T-cell (primary cell): ENCODE measurements around the gene RNF224. TPM values are rescaled to one million over a fixed set of nuclear protein-coding genes. Genes with fewer than 3 reads are reported as not detected.

Experiments
- ATAC-seq, 4 experiments: fragments of 200-7000 bp in 3 of 4; fragments of 150-1000 bp in 1 of 4; cut with Tn5 transposase; replicated peaks in 1 of 4; 1 replicate in 3 of 4; 2 replicates in 1 of 4; pipeline ENCODE4 v1.10.0; 2021; ENCODE audit warnings: moderate library complexity in 3 of 4, mild to moderate bottlenecking in 2 of 4, moderate number of reproducible peaks in 1 of 4
- CTCF ChIA-PET, 2 donors: fragments of 300-600 bp; sonication (Branson Sonifier 250); formaldehyde crosslinking; loops; one replicate each; lab custom pipeline; 2022; ENCODE audit warnings: antibody characterized with exemption in 2 of 2; lab: Charles Lee
- POLR2A ChIA-PET, 2 donors: fragments of 300-600 bp; sonication (Branson Sonifier 250); formaldehyde crosslinking; loops; one replicate each; lab custom pipeline; 2022; ENCODE audit warnings: antibody characterized with exemption in 2 of 2; lab: Charles Lee
- DNase-seq, 35 experiments: peaks; one replicate each; pipeline versions ENCODE4 v3.0.0 to v3.0.0-alpha.2; 2013 to 2023
- H3K27ac ChIP-seq: one replicate; pipeline ENCODE4 v1.5.1; 2013; ENCODE audit warnings: low read length
- H3K27me3 ChIP-seq, 2 experiments: replicated peaks in 1 of 2; 1 replicate in 1 of 2; 2 replicates in 1 of 2; pipeline versions ENCODE4 v1.6.1 to v1.7.0; 2013; ENCODE audit warnings: low read length in 1 of 2, mixed read lengths in 1 of 2; ENCODE audit not compliant: control insufficient read depth in 2 of 2, insufficient read depth in 2 of 2; ENCODE audit errors: extremely low read depth in 1 of 2
- H3K36me3 ChIP-seq, 2 donors: 1 replicate in 1 of 2; 2 replicates in 1 of 2; pipeline versions ENCODE4 v1.6.1 to v1.7.0; 2013; ENCODE audit warnings: low read length in 1 of 2; ENCODE audit not compliant: control insufficient read depth in 2 of 2, insufficient read depth in 1 of 2; ENCODE audit errors: extremely low read depth in 1 of 2
- H3K4me1 ChIP-seq, 2 experiments: 1 replicate in 1 of 2; 2 replicates in 1 of 2; pipeline versions ENCODE4 v1.6.1 to v1.7.0; 2013; ENCODE audit warnings: low read length in 2 of 2, mixed read lengths in 1 of 2; ENCODE audit not compliant: insufficient read depth in 2 of 2, control insufficient read depth in 1 of 2; ENCODE audit errors: extremely low read depth in 1 of 2
- H3K4me3 ChIP-seq, 2 donors: 1 replicate in 1 of 2; 2 replicates in 1 of 2; pipeline versions ENCODE4 v1.5.1 to v1.7.0; 2013; ENCODE audit warnings: mild to moderate bottlenecking in 2 of 2, low read length in 1 of 2, moderate library complexity in 1 of 2; ENCODE audit not compliant: control insufficient read depth in 1 of 2; ENCODE audit errors: extremely low read depth in 1 of 2
- H3K9me3 ChIP-seq: 2 replicates; pipeline ENCODE4 v1.7.0; 2013
- H3K27ac Mint-ChIP-seq, 2 donors: one replicate each; pipeline ENCODE4 v1.8.0; 2020 to 2021; ENCODE audit warnings: mild to moderate bottlenecking in 2 of 2, mixed read lengths in 2 of 2
- H3K27me3 Mint-ChIP-seq, 2 donors: one replicate each; pipeline ENCODE4 v1.8.0; 2021 to 2022; ENCODE audit warnings: mixed read lengths in 2 of 2
- H3K36me3 Mint-ChIP-seq: one replicate; pipeline ENCODE4 v1.8.0; 2021; ENCODE audit warnings: mixed read lengths
- H3K4me1 Mint-ChIP-seq, 3 donors: one replicate each; pipeline ENCODE4 v1.8.0; 2020 to 2022; ENCODE audit warnings: mixed read lengths in 3 of 3, mild to moderate bottlenecking in 1 of 3
- H3K4me3 Mint-ChIP-seq, 3 donors: one replicate each; pipeline ENCODE4 v1.8.0; 2020 to 2022; ENCODE audit warnings: mild to moderate bottlenecking in 3 of 3, mixed read lengths in 3 of 3, moderate library complexity in 3 of 3
- H3K9me3 Mint-ChIP-seq, 3 donors: one replicate each; pipeline ENCODE4 v1.8.0; 2020 to 2022; ENCODE audit warnings: mixed read lengths in 3 of 3
- WGBS: methylation state at CpG from one replicate; pipeline ENCODE4 v1.1.5; 2013; ENCODE audit warnings: missing lambda C conversion rate; ENCODE audit not compliant: insufficient coverage; 5-methylcytosine and 5-hydroxymethylcytosine counted together
- total RNA-seq, 35 experiments: library from RNA in 6 of 35; stranded (reverse) in 6 of 35; fragments of 120-200 nt in 1 of 35; gene quantifications; one replicate each; pipeline versions ENCODE4 v1.2.1 to v1.2.4 and lab custom pipeline; 2013 to 2026

The RNF224 gene
- total RNA-seq, 5 donors from 2014 or later (not counting 1 experiment from before 2014, with no cell fraction given) = not detected

DNA sequence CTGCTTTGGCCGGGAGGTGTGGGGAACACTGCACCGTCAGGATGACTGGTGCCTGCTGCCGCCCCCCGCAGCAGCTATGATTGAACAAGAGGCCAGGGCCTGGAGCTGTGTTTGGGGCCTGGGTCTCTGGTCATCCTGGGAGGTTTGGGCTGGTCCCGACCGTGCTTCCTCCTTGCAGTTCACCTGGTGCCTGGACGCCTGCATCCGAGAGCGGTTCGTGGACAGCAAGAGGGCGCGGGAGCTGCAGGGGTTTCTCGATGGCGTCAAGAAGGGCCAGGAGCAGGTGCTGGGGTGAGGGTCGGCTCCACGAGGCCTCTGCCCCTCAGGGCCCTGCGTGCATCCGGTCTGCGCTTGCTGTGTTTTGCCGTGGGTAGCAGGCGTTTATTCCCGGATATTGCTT, 36.8 kb downstream of the RNF224 start:
- Histone ChIP-seq H3K36me3 (peaks cover 17 to 42% of the 10 kb centered on the region in 2 donors), H3K4me1 (peaks cover 0 to 5% of the 10 kb centered on the region in 2 experiments), H3K27ac (no peak overlapping the region), H3K9me3 (no peaks in the 10 kb centered on the region), H3K4me3 (no peak overlapping the region), H3K27me3 (no peaks in the 10 kb centered on the region)
- ATAC-seq = no peak
- Mint-ChIP-seq H3K27ac (no peak overlapping the region), H3K27me3 (no peaks in the 10 kb centered on the region), H3K9me3 (no peaks in the 10 kb centered on the region), H3K4me3 (no peak overlapping the region), H3K4me1 (peaks cover 3 to 7% (median 6%) of the 10 kb centered on the region in 3 donors), H3K36me3 (peaks cover 20% of the 10 kb centered on the region)
- WGBS = 98% methylated on average over 22 of the region's 22 CpGs
- DNase-seq = no peak
- ChIA-PET CTCF (no interaction called here), POLR2A (interaction anchor here in 1 of 2 donors (0.6 kb wide), 1 partner anchor 101 kb away, joined by 3 read pairs; no protein-coding TSS in a partner anchor)

DNA sequence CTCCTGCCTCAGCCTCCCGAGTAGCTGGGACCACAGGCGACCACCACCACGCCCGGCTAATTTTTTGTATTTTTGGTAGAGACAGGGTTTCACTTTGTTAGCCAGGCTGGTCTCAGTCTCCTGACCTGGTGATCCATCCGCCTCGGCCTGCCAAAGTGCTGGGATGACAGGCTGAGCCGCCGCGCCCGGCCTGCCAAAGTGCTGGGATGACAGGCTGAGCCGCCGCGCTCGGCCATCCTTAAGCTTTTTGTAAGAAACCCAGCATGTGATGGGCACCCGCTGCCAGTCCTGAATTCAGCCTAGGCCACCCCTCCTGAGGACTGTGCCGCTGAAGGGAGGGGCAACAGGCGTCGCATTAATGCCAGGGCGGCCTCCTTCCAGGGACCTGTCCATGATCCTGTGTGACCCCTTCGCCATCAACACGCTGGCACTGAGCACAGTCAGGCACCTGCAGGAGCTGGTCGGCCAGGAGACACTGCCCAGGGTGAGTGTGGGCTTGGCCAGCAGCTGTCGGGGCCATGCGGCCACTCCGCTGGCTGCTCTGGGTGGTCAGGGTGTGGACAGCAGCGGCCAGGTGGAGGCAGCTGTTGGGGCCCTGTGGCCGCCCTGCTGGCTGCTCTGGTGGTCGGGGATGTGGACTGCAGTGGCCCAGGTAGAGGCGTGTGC, 38.3 kb downstream of the RNF224 start:
- H3K27me3 ChIP-seq = no peaks in the 10 kb centered on the region
- DNase-seq = no peak
- no peak overlapping the region for H3K4me3 Mint-ChIP-seq
- POLR2A ChIA-PET = no interaction called here
- no peaks in the 10 kb centered on the region for H3K27me3 Mint-ChIP-seq
- peaks cover 0 to 6% of the 10 kb centered on the region in 2 experiments for H3K4me1 ChIP-seq
- 94% methylated on average over 27 of the region's 29 CpGs for WGBS
- H3K27ac Mint-ChIP-seq = no peak overlapping the region
- H3K9me3 Mint-ChIP-seq = no peaks in the 10 kb centered on the region
- H3K36me3 Mint-ChIP-seq = peaks cover 25% of the 10 kb centered on the region
- peaks cover 18 to 46% of the 10 kb centered on the region in 2 donors for H3K36me3 ChIP-seq
- no peak for ATAC-seq
- H3K4me1 Mint-ChIP-seq = peaks cover 7 to 16% (median 13%) of the 10 kb centered on the region in 3 donors
- no peak overlapping the region for H3K27ac ChIP-seq
- no peak overlapping the region for H3K4me3 ChIP-seq
- CTCF ChIA-PET = no interaction called here
- no peaks in the 10 kb centered on the region for H3K9me3 ChIP-seq

DNA sequence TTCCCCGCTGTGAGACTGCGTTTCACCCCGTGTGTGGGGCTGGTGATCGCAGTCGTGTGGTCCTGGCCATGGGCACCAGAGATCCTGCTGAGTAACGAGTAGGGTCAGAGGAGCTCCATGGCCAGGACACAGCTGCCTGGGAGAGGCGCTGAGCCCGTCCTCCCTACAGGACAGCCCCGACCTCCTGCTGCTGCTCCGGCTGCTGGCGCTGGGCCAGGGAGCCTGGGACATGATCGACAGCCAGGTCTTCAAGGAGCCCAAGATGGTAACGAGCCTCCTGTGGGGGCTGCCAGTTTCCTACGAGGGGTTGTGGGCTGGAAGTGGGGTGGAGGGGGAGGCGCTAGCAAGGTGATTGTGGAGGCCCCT, 38.8 kb downstream of the RNF224 start:
- H3K36me3 ChIP-seq = peaks cover 18 to 46% of the 10 kb centered on the region in 2 donors
- DNase-seq (no peak), ATAC-seq (no peak)
- Mint-ChIP-seq H3K9me3 (no peaks in the 10 kb centered on the region), H3K27ac (no peak overlapping the region), H3K4me1 (peaks cover 11 to 18% (median 16%) of the 10 kb centered on the region in 3 donors), H3K27me3 (no peaks in the 10 kb centered on the region), H3K4me3 (no peak overlapping the region), H3K36me3 (peaks cover 25% of the 10 kb centered on the region)
- H3K9me3 ChIP-seq = no peaks in the 10 kb centered on the region
- POLR2A ChIA-PET = no interaction called here
- H3K4me1 ChIP-seq = peaks cover 4 to 11% of the 10 kb centered on the region in 2 experiments
- no peak overlapping the region for H3K4me3 ChIP-seq
- no peak overlapping the region for H3K27ac ChIP-seq
- WGBS = 99% methylated on average over 14 of the region's 15 CpGs
- CTCF ChIA-PET = no interaction called here
- H3K27me3 ChIP-seq = no peaks in the 10 kb centered on the region

DNA sequence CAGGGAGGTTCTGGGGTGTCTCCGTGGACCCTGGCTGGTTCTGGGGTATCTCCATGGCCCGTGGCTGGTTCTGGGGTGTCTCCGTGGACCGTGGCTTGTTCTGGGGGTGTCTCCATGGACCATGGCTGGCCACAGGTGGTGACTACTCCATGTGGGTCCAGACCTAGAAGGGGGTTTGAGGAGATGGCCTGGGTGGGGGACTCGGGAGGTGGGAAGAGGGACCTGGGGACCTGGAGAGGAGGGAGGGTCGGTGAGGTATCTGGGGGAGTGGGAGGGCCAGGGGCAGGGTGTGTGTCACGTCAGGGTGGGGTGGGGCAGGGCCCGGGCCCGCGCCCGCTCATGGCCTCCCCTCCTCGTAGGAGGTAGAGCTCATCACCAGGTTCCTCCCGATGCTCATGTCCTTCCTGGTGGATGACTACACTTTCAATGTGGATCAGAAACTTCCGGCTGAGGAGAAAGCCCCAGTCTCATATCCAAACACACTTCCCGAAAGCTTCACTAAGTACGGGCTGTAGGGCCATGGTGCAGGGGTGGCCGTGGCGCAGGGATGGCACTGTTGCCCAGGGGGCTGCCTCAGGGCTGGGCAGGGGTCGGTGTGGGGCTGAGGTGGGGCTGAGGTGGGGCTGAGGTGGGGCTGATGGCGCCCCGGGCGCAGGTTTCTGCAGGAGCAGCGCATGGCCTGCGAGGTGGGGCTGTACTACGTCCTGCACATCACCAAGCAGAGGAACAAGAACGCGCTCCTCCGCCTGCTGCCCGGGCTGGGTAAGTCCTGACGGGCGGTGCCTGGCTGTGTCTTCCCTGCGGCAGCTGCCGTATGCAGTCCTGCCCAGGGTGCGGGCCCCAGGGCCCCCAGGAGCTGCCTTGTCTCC, 39.5 kb downstream of the RNF224 start:
- DNase-seq = no peak
- Histone ChIP-seq H3K4me1 (peaks cover 7 to 18% of the 10 kb centered on the region in 2 experiments), H3K27ac (no peak overlapping the region), H3K36me3 (peaks cover 18 to 46% of the 10 kb centered on the region in 2 donors), H3K27me3 (no peaks in the 10 kb centered on the region), H3K9me3 (no peaks in the 10 kb centered on the region), H3K4me3 (no peak overlapping the region)
- ATAC-seq = no peak
- H3K27me3 Mint-ChIP-seq = no peaks in the 10 kb centered on the region
- H3K4me1 Mint-ChIP-seq = peaks cover 17 to 24% (median 19%) of the 10 kb centered on the region in 3 donors
- ChIA-PET POLR2A (interaction anchor here in 1 of 2 donors (0.6 to 0.7 kb wide), 2 partner anchors 162 to 488 kb away, joined by 5 to 6 read pairs; no protein-coding TSS in a partner anchor), CTCF (no interaction called here)
- no peak overlapping the region for H3K27ac Mint-ChIP-seq
- no peak overlapping the region for H3K4me3 Mint-ChIP-seq
- H3K36me3 Mint-ChIP-seq = peaks cover 21% of the 10 kb centered on the region
- 96% methylated on average over 15 of the region's 34 CpGs for WGBS
- no peaks in the 10 kb centered on the region for H3K9me3 Mint-ChIP-seq

DNA sequence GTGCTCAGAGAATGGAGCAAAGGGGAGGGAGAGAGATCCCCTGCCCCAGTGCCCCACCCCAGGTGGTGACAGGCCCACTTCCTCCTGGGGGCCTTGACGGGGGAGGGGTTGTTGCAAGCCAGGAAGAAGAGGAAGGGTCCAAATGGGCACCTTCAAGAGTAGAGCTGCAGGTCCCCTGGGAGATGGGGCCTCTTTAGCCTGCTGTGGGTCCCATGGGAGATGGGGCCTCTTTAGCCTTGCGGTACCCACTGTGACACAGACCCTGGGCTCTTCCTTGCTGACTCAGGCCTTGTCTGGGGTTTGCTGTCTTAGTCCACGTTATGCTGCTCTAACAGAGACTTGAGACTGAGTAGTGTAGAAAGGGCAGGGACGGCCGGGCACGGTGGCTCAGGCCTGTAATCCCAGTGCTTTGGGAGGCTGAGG, 40.6 kb downstream of the RNF224 start:
- Mint-ChIP-seq H3K4me1 (peaks cover 19 to 24% (median 19%) of the 10 kb centered on the region in 3 donors), H3K36me3 (peaks cover 20% of the 10 kb centered on the region), H3K27me3 (no peaks in the 10 kb centered on the region), H3K4me3 (no peak overlapping the region), H3K9me3 (no peaks in the 10 kb centered on the region), H3K27ac (no peak overlapping the region)
- H3K27ac ChIP-seq = no peak overlapping the region
- H3K36me3 ChIP-seq = peaks cover 27 to 57% of the 10 kb centered on the region in 2 donors
- H3K27me3 ChIP-seq = no peaks in the 10 kb centered on the region
- DNase-seq = no peak
- ATAC-seq = no peak
- no peaks in the 10 kb centered on the region for H3K9me3 ChIP-seq
- H3K4me1 ChIP-seq = peaks cover 11 to 26% of the 10 kb centered on the region in 2 experiments
- POLR2A ChIA-PET = no interaction called here
- CTCF ChIA-PET = no interaction called here
- WGBS = 100% methylated on average over 1 of the region's 6 CpGs
- no peak overlapping the region for H3K4me3 ChIP-seq

DNA sequence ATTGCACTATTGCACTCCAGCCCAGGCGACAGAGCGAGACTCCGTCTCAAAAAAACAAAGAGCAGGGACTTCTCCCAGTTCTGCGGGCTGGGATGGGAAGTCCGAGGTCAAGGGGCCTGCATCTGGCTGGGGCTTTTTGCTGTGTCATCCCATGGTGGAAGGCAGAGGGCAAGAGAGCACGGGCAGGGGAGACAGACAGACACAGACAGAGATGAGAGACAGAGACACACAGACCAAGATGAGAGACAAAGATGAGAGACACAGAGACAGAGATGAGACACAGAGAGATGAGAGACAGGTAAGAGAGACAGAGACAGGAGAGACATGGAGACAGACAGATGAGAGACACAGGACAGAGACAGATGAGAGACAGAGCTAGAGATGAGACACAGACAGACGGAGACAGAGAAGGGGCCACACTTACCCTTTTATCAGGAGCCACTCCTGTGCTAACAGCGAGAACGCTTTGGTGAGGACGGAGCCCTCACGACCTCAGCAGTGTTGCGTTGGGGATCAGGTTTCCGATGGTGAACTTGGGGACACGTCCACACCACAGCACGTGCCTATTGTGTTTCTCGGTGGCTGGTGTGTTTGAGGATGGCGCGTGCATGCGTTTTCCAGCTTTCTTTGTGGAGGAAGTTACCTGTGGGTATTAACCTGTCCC, 41.4 kb downstream of the RNF224 start:
- Mint-ChIP-seq H3K4me1 (peaks cover 19 to 24% (median 19%) of the 10 kb centered on the region in 3 donors), H3K27me3 (no peaks in the 10 kb centered on the region), H3K36me3 (peaks cover 24% of the 10 kb centered on the region), H3K4me3 (no peak overlapping the region), H3K27ac (no peak overlapping the region), H3K9me3 (no peaks in the 10 kb centered on the region)
- Histone ChIP-seq H3K36me3 (peaks cover 27 to 63% of the 10 kb centered on the region in 2 donors), H3K27ac (no peak overlapping the region), H3K9me3 (no peaks in the 10 kb centered on the region), H3K27me3 (peaks cover 0 to 3% of the 10 kb centered on the region in 2 experiments), H3K4me1 (peaks cover 11 to 26% of the 10 kb centered on the region in 2 experiments), H3K4me3 (no peak overlapping the region)
- POLR2A ChIA-PET = no interaction called here
- 86% methylated on average over 9 of the region's 19 CpGs for WGBS
- CTCF ChIA-PET = no interaction called here
- no peak for ATAC-seq
- DNase-seq = no peak
